ENCODE data around the gene ARMS2.

ARMS2 gene

DNA sequence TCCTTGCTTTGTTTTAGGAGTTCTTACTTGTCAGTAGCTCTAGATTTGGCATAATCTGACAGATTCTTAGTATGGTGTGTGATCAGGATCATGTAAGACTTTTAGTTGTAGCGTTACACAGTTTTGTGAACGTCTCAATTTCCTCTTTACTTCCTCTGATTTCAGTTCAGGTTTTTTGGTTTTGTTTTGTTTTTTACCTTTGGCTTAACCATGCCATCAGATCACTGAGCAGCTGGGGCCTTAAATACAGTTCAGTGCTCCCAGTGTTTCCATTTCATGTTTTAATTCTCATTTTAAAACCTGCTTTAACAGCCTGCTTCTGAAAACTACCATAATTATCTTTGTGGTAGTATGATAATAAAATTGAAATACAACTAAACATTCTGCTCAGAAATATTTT is 27.2 kb upstream of the ARMS2 start:
- Histone ChIP-seq H2AK5ac (ENCODE audit: low read length) (no peak overlapping the region), H3K4me1 (ENCODE audit: control insufficient read depth in 1 of 2, insufficient read depth in 2 of 2, low read length in 2 of 2) (no peaks in the 10 kb centered on the region), H3K9ac (ENCODE audit: low read length) (no peak overlapping the region), H3K18ac (ENCODE audit: low read length) (no peak overlapping the region), H3K4me2 (ENCODE audit: low read length) (no peak overlapping the region), H3K4ac (ENCODE audit: low read depth, low read length) (no peak overlapping the region), H2BK120ac (ENCODE audit: insufficient read depth, low read length, poor library complexity) (no peak overlapping the region), H3K9me3 (ENCODE audit: insufficient read depth, low read depth, low read length) (no peaks in the 10 kb centered on the region), H3K36me3 (ENCODE audit: control insufficient read depth in 1 of 2, insufficient read depth in 2 of 2, low read length in 2 of 2) (peaks cover 8 to 10% of the 10 kb centered on the region in 2 experiments), H4K8ac (ENCODE audit: low read depth, low read length) (no peak overlapping the region), H3K14ac (ENCODE audit: low read length) (no peak overlapping the region), H3K79me2 (ENCODE audit: control insufficient read depth, insufficient read depth, low read length, poor library complexity) (no peaks in the 10 kb centered on the region), H3K27me3 (ENCODE audit: insufficient read depth, low read length) (no peaks in the 10 kb centered on the region), H2BK12ac (ENCODE audit: low read length) (no peak overlapping the region), H2AFZ (ENCODE audit: insufficient read depth, low read length, poor library complexity) (no peak overlapping the region), H3K4me3 (ENCODE audit: low read depth, low read length) (no peak overlapping the region), H4K91ac (ENCODE audit: low read depth, low read length) (no peak overlapping the region), H3K27ac (ENCODE audit: low read depth, low read length) (no peak overlapping the region), H3K79me1 (ENCODE audit: low read length) (no peaks in the 10 kb centered on the region), H3K23ac (ENCODE audit: low read length) (no peak overlapping the region), H2BK5ac (ENCODE audit: low read depth, low read length, poor library complexity) (no peak overlapping the region), H4K12ac (ENCODE audit: low read depth, low read length) (no peak overlapping the region)
- DNase-seq = no peak
- no CpG with 5 or more reads among the region's 2 CpGs for WGBS (ENCODE audit: extremely low coverage, insufficient coverage, insufficient read length)

DNA sequence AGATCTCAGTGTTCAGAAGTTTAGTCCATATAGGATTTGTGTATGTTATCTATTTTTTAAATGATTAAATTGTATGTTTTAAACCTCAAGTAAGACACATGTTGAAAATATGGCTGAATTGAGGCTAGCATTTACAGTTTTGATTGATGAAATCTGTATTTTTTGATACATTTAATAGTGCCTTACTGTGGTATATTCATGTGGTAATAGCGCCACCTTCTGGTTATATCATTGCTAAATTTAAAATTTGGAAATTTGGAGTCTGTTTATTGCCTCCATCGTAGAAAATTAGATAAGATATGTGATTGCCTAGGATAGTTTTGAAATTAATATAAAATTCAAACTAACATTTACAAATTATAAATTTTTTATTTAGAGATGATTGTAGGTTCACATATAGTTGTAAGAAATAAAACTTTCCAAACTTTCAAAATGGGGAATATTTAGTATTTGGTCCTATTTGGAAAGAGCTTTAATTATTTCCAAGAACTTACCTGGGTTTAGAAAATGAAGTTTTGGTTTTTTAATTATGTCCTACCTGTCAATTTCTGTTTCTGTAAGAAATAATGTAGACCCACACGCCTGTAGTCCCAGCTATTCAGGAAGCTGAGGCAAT is 19.1 kb upstream of the ARMS2 start:
- H2AFZ ChIP-seq (ENCODE audit: insufficient read depth, low read length, poor library complexity) = no peak overlapping the region
- no peak overlapping the region for H3K4me2 ChIP-seq (ENCODE audit: low read length)
- no peaks in the 10 kb centered on the region for H3K79me2 ChIP-seq (ENCODE audit: control insufficient read depth, insufficient read depth, low read length, poor library complexity)
- H3K27ac ChIP-seq (ENCODE audit: low read depth, low read length) = no peak overlapping the region
- no peak overlapping the region for H2BK12ac ChIP-seq (ENCODE audit: low read length)
- no peaks in the 10 kb centered on the region for H3K27me3 ChIP-seq (ENCODE audit: insufficient read depth, low read length)
- H4K8ac ChIP-seq (ENCODE audit: low read depth, low read length) = no peak overlapping the region
- no peak overlapping the region for H3K9ac ChIP-seq (ENCODE audit: low read length)
- H3K14ac ChIP-seq (ENCODE audit: low read length) = no peak overlapping the region
- no peak overlapping the region for H3K23ac ChIP-seq (ENCODE audit: low read length)
- no peak overlapping the region for H3K4me3 ChIP-seq (ENCODE audit: low read depth, low read length)
- no peak overlapping the region for H3K18ac ChIP-seq (ENCODE audit: low read length)
- no peak overlapping the region for H3K4ac ChIP-seq (ENCODE audit: low read depth, low read length)
- H2AK5ac ChIP-seq (ENCODE audit: low read length) = no peak overlapping the region
- no peak overlapping the region for H2BK120ac ChIP-seq (ENCODE audit: insufficient read depth, low read length, poor library complexity)
- H3K9me3 ChIP-seq (ENCODE audit: insufficient read depth, low read depth, low read length) = no peaks in the 10 kb centered on the region
- H2BK5ac ChIP-seq (ENCODE audit: low read depth, low read length, poor library complexity) = no peak overlapping the region
- peaks cover 0 to 3% of the 10 kb centered on the region in 2 experiments for H3K36me3 ChIP-seq (ENCODE audit: control insufficient read depth in 1 of 2, insufficient read depth in 2 of 2, low read length in 2 of 2)
- H3K4me1 ChIP-seq (ENCODE audit: control insufficient read depth in 1 of 2, insufficient read depth in 2 of 2, low read length in 2 of 2) = no peaks in the 10 kb centered on the region
- DNase-seq = peak in 1 of 2 donors; percentile 86
- H4K91ac ChIP-seq (ENCODE audit: low read depth, low read length) = no peak overlapping the region
- no CpG with 5 or more reads among the region's 3 CpGs for WGBS (ENCODE audit: extremely low coverage, insufficient coverage, insufficient read length)
- H4K12ac ChIP-seq (ENCODE audit: low read depth, low read length) = no peak overlapping the region
- H3K79me1 ChIP-seq (ENCODE audit: low read length) = no peaks in the 10 kb centered on the region

DNA sequence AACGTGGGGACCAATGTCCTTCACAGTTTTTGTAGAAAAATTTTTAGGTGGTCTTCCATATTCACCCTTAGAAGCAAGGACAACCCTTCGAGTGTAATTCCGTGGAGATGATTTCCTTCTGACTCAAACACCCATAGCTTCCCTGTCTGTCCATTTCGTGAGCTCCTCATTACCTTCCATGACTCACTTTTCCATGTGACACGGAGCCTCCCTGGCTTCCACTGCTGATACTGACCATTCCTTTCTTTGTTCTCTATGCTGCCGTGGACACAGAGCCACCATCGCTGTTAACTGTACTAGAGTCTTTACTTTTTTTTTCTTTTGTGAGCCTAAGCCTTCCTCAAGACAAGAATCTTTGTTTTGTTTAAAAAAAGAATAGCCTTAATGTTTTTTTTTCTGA is 12.5 kb upstream of the ARMS2 start:
- Histone ChIP-seq H2BK5ac (ENCODE audit: low read depth, low read length, poor library complexity) (no peak overlapping the region), H4K12ac (ENCODE audit: low read depth, low read length) (no peak overlapping the region), H4K91ac (ENCODE audit: low read depth, low read length) (no peak overlapping the region), H2AFZ (ENCODE audit: insufficient read depth, low read length, poor library complexity) (no peak overlapping the region), H3K18ac (ENCODE audit: low read length) (no peak overlapping the region), H2BK12ac (ENCODE audit: low read length) (no peak overlapping the region), H3K4me1 (ENCODE audit: control insufficient read depth in 1 of 2, insufficient read depth in 2 of 2, low read length in 2 of 2) (peaks cover 0 to 3% of the 10 kb centered on the region in 2 experiments), H3K36me3 (ENCODE audit: control insufficient read depth in 1 of 2, insufficient read depth in 2 of 2, low read length in 2 of 2) (peaks cover 0 to 3% of the 10 kb centered on the region in 2 experiments), H3K23ac (ENCODE audit: low read length) (no peak overlapping the region), H3K79me1 (ENCODE audit: low read length) (no peaks in the 10 kb centered on the region), H3K79me2 (ENCODE audit: control insufficient read depth, insufficient read depth, low read length, poor library complexity) (no peaks in the 10 kb centered on the region), H3K14ac (ENCODE audit: low read length) (no peak overlapping the region), H2BK120ac (ENCODE audit: insufficient read depth, low read length, poor library complexity) (no peak overlapping the region), H3K4me3 (ENCODE audit: low read depth, low read length) (no peak overlapping the region), H2AK5ac (ENCODE audit: low read length) (no peak overlapping the region), H4K8ac (ENCODE audit: low read depth, low read length) (no peak overlapping the region), H3K4ac (ENCODE audit: low read depth, low read length) (no peak overlapping the region), H3K9ac (ENCODE audit: low read length) (no peak overlapping the region), H3K27ac (ENCODE audit: low read depth, low read length) (no peak overlapping the region), H3K9me3 (ENCODE audit: insufficient read depth, low read depth, low read length) (peaks cover 4% of the 10 kb centered on the region), H3K4me2 (ENCODE audit: low read length) (no peak overlapping the region), H3K27me3 (ENCODE audit: insufficient read depth, low read length) (no peaks in the 10 kb centered on the region)
- no CpG with 5 or more reads among the region's 7 CpGs for WGBS (ENCODE audit: extremely low coverage, insufficient coverage, insufficient read length)
- DNase-seq = peak; percentile 63 to 82

DNA sequence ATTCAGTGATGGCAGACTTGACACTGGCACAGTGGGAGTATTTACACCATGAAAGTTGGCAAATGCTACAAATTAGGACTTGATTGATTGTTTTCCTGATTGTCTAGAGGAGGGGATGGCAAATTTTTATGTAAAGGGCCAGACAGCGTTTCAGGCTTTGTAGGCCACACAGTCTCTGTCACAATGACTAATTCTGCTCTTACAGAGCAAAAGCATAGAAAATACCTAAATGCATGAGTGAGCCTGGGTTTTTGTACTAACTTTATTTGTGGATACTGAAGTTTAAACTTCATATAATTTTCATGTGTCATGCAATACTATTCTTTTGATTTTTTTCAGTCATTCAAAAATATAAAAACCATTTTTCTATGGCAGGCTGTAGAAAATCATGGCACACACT is 9.0 kb upstream of the ARMS2 start:
- Histone ChIP-seq H3K9me3 (ENCODE audit: insufficient read depth, low read depth, low read length) (peaks cover 4% of the 10 kb centered on the region), H3K27me3 (ENCODE audit: insufficient read depth, low read length) (no peaks in the 10 kb centered on the region), H3K18ac (ENCODE audit: low read length) (no peak overlapping the region), H2AFZ (ENCODE audit: insufficient read depth, low read length, poor library complexity) (no peak overlapping the region), H3K4me2 (ENCODE audit: low read length) (no peak overlapping the region), H4K91ac (ENCODE audit: low read depth, low read length) (no peak overlapping the region), H3K14ac (ENCODE audit: low read length) (no peak overlapping the region), H3K27ac (ENCODE audit: low read depth, low read length) (no peak overlapping the region), H3K36me3 (ENCODE audit: control insufficient read depth in 1 of 2, insufficient read depth in 2 of 2, low read length in 2 of 2) (no peaks in the 10 kb centered on the region), H3K9ac (ENCODE audit: low read length) (no peak overlapping the region), H2BK120ac (ENCODE audit: insufficient read depth, low read length, poor library complexity) (no peak overlapping the region), H2BK5ac (ENCODE audit: low read depth, low read length, poor library complexity) (no peak overlapping the region), H3K79me2 (ENCODE audit: control insufficient read depth, insufficient read depth, low read length, poor library complexity) (no peaks in the 10 kb centered on the region), H3K23ac (ENCODE audit: low read length) (no peak overlapping the region), H3K79me1 (ENCODE audit: low read length) (peaks cover 2% of the 10 kb centered on the region), H3K4ac (ENCODE audit: low read depth, low read length) (no peak overlapping the region), H2BK12ac (ENCODE audit: low read length) (no peak overlapping the region), H4K12ac (ENCODE audit: low read depth, low read length) (no peak overlapping the region), H3K4me1 (ENCODE audit: control insufficient read depth in 1 of 2, insufficient read depth in 2 of 2, low read length in 2 of 2) (peaks cover 0 to 3% of the 10 kb centered on the region in 2 experiments), H3K4me3 (ENCODE audit: low read depth, low read length) (no peak overlapping the region), H4K8ac (ENCODE audit: low read depth, low read length) (no peak overlapping the region), H2AK5ac (ENCODE audit: low read length) (no peak overlapping the region)
- no peak for DNase-seq
- WGBS (ENCODE audit: extremely low coverage, insufficient coverage, insufficient read length) = no CpG with 5 or more reads among the region's 1 CpG

Data from trophoblast cell (in vitro differentiated cells and primary cell).